ACC112 (cell line): ENCODE measurements around the gene WNT5A.

Source experiments
- H2AFZ ChIP-seq: fragments of 200-600 bp; sonication (generic); one replicate; pipeline ENCODE4 v1.6.0; 2017; ENCODE audit warnings: antibody characterized with exemption, low read length; ENCODE audit not compliant: unreplicated experiment
- H3K27ac ChIP-seq: fragments of 200-600 bp; sonication (generic); 2 replicates; pipeline ENCODE4 v1.5.1; 2014; ENCODE audit warnings: low read depth, mild to moderate bottlenecking, antibody characterized with exemption, low read length, moderate library complexity
- H3K27me3 ChIP-seq: fragments of 200-600 bp; sonication (generic); 2 replicates; pipeline ENCODE4 v1.6.1; 2014; ENCODE audit warnings: mild to moderate bottlenecking, antibody characterized with exemption, low read length, moderate library complexity, mixed read lengths; ENCODE audit not compliant: insufficient read depth
- H3K36me3 ChIP-seq: fragments of 200-600 bp; sonication (generic); 2 replicates; pipeline ENCODE4 v1.6.1; 2016; ENCODE audit warnings: mild to moderate bottlenecking, antibody characterized with exemption, low read length, moderate library complexity, mixed read lengths; ENCODE audit not compliant: insufficient read depth
- H3K4me1 ChIP-seq: fragments of 200-600 bp; sonication (generic); one replicate; pipeline ENCODE4 v1.6.1; 2016; ENCODE audit warnings: low read length, mixed read lengths; ENCODE audit not compliant: insufficient read depth, unreplicated experiment, control insufficient read depth
- H3K4me3 ChIP-seq: fragments of 200-600 bp; sonication (generic); 2 replicates; pipeline ENCODE4 v1.5.1; 2014; ENCODE audit warnings: mild to moderate bottlenecking, low read depth, low read length
- H3K79me2 ChIP-seq: fragments of 200-600 bp; sonication (generic); one replicate; pipeline ENCODE4 v1.6.0; 2016; ENCODE audit warnings: low read length; ENCODE audit not compliant: control insufficient read depth, unreplicated experiment, insufficient read depth

The WNT5A gene

GRCh38 chr3:55443346-55443745 lies 43.8 kb downstream of the WNT5A start:
- no peak overlapping the region for H2AFZ ChIP-seq
- H3K4me1 ChIP-seq: no peaks in the 10 kb centered on the region
- no peak overlapping the region for H3K27ac ChIP-seq
- no peak overlapping the region for H3K4me3 ChIP-seq
- no peaks in the 10 kb centered on the region for H3K36me3 ChIP-seq
- 0 out of 2 replicates have a peak, but pooled peaks cover 6% of the 10 kb centered on the region for H3K27me3 ChIP-seq
- no peaks in the 10 kb centered on the region for H3K79me2 ChIP-seq

GRCh38 chr3:55442861-55443260 lies 44.2 kb downstream of the WNT5A start:
- H3K4me3 ChIP-seq: no peak overlapping the region
- H2AFZ ChIP-seq: no peak overlapping the region
- H3K27ac ChIP-seq: no peak overlapping the region
- no peaks in the 10 kb centered on the region for H3K4me1 ChIP-seq
- 0 out of 2 replicates have a peak, but pooled peaks cover 6% of the 10 kb centered on the region for H3K27me3 ChIP-seq
- H3K79me2 ChIP-seq: no peaks in the 10 kb centered on the region
- no peaks in the 10 kb centered on the region for H3K36me3 ChIP-seq

GRCh38 chr3:55441499-55441898 lies 45.6 kb downstream of the WNT5A start:
- Histone ChIP-seq H3K27me3 (no peaks in the 10 kb centered on the region), H2AFZ (no peak overlapping the region), H3K27ac (no peak overlapping the region), H3K79me2 (no peaks in the 10 kb centered on the region), H3K4me1 (no peaks in the 10 kb centered on the region), H3K36me3 (no peaks in the 10 kb centered on the region), H3K4me3 (no peak overlapping the region)

- Histone ChIP-seq H2AFZ (no peak overlapping the region), H3K79me2 (no peaks in the 10 kb centered on the region), H3K36me3 (no peaks in the 10 kb centered on the region), H3K27ac (no peak overlapping the region), H3K4me1 (no peaks in the 10 kb centered on the region), H3K4me3 (no peak overlapping the region), H3K27me3 (no peaks in the 10 kb centered on the region)
Measured at GRCh38 chr3:55440104-55440708, 46.9 kb downstream of the WNT5A start.

- Histone ChIP-seq H2AFZ (no peak overlapping the region), H3K4me1 (no peaks in the 10 kb centered on the region), H3K27ac (no peak overlapping the region), H3K27me3 (no peaks in the 10 kb centered on the region), H3K4me3 (no peak overlapping the region), H3K79me2 (no peaks in the 10 kb centered on the region), H3K36me3 (no peaks in the 10 kb centered on the region)
Measured at GRCh38 chr3:55439657-55440056, 47.4 kb downstream of the WNT5A start.

- Histone ChIP-seq H3K4me1 (no peaks in the 10 kb centered on the region), H3K27ac (no peak overlapping the region), H3K27me3 (no peaks in the 10 kb centered on the region), H3K79me2 (no peaks in the 10 kb centered on the region), H3K4me3 (no peak overlapping the region), H3K36me3 (no peaks in the 10 kb centered on the region), H2AFZ (no peak overlapping the region)
Measured at GRCh38 chr3:55436644-55437043, 50.5 kb downstream of the WNT5A start.

GRCh38 chr3:55435491-55435890 lies 51.6 kb downstream of the WNT5A start:
- Histone ChIP-seq H3K79me2 (no peaks in the 10 kb centered on the region), H3K27me3 (no peaks in the 10 kb centered on the region), H3K4me1 (no peaks in the 10 kb centered on the region), H2AFZ (no peak overlapping the region), H3K4me3 (no peak overlapping the region), H3K36me3 (no peaks in the 10 kb centered on the region), H3K27ac (no peak overlapping the region)

GRCh38 chr3:55434789-55435188 lies 52.3 kb downstream of the WNT5A start:
- Histone ChIP-seq H3K79me2 (no peaks in the 10 kb centered on the region), H3K36me3 (no peaks in the 10 kb centered on the region), H3K4me1 (no peaks in the 10 kb centered on the region), H2AFZ (no peak overlapping the region), H3K4me3 (no peak overlapping the region), H3K27me3 (no peaks in the 10 kb centered on the region), H3K27ac (no peak overlapping the region)

- Histone ChIP-seq H3K36me3 (no peaks in the 10 kb centered on the region), H3K27ac (no peak overlapping the region), H3K27me3 (no peaks in the 10 kb centered on the region), H3K79me2 (no peaks in the 10 kb centered on the region), H2AFZ (no peak overlapping the region), H3K4me3 (no peak overlapping the region), H3K4me1 (no peaks in the 10 kb centered on the region)
Measured at GRCh38 chr3:55431041-55431440, 56.1 kb downstream of the WNT5A start.

GRCh38 chr3:55427739-55428138 lies 59.4 kb downstream of the WNT5A start:
- Histone ChIP-seq H3K79me2 (no peaks in the 10 kb centered on the region), H3K4me1 (no peaks in the 10 kb centered on the region), H3K27me3 (no peaks in the 10 kb centered on the region), H3K4me3 (no peak overlapping the region), H2AFZ (no peak overlapping the region), H3K27ac (no peak overlapping the region), H3K36me3 (no peaks in the 10 kb centered on the region)

- Histone ChIP-seq H3K4me1 (no peaks in the 10 kb centered on the region), H3K79me2 (no peaks in the 10 kb centered on the region), H3K36me3 (no peaks in the 10 kb centered on the region), H3K4me3 (no peak overlapping the region), H2AFZ (no peak overlapping the region), H3K27me3 (no peaks in the 10 kb centered on the region), H3K27ac (no peak overlapping the region)
Measured at GRCh38 chr3:55426486-55426885, 60.6 kb downstream of the WNT5A start.
